Panc1 (cell line): ENCODE results near the gene NFATC1.

ENCODE experiments used
- POLR2AphosphoS5 ChIP-seq: IDR thresholded peaks from 2 replicates; pipeline ENCODE4 v1.6.1; 2012; ENCODE audit warnings: mild to moderate bottlenecking, low read depth, low read length, moderate library complexity
- TF ChIP-seq, protein P1 (sequence below): fragments of 450-650 bp; IDR thresholded peaks from 2 replicates; pipeline ENCODE4 v1.5.1; 2017; ENCODE audit warnings: mild to moderate bottlenecking
- TF ChIP-seq, protein P2 (sequence below), 2 experiments: IDR thresholded peaks; 2 replicates each; pipeline ENCODE4 v1.6.1; 2011 to 2012; ENCODE audit warnings: low read depth in 2 of 2, control low read depth in 1 of 2, low read length in 1 of 2, mild to moderate bottlenecking in 1 of 2, moderate library complexity in 1 of 2; ENCODE audit not compliant: insufficient read depth in 1 of 2

DNA sequence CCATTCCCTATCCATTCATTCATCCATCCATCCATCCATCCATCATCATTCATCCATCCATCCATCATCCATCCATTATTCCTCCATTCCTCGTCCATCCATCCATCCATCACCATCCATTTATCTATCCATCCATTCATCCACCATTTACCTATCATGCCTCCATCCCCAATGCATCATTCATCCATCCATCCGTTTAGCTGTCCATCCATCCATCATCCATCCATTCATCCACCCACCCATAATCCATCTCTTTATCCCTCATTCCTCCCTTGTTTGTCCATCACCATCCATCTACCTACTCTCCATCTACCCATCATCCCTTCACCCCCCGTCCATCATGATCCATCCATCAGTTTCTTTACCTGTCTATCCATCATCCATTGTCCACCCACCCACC, 13.6 kb downstream of the NFATC1 start:
- TF ChIP-seq, protein P1, sequence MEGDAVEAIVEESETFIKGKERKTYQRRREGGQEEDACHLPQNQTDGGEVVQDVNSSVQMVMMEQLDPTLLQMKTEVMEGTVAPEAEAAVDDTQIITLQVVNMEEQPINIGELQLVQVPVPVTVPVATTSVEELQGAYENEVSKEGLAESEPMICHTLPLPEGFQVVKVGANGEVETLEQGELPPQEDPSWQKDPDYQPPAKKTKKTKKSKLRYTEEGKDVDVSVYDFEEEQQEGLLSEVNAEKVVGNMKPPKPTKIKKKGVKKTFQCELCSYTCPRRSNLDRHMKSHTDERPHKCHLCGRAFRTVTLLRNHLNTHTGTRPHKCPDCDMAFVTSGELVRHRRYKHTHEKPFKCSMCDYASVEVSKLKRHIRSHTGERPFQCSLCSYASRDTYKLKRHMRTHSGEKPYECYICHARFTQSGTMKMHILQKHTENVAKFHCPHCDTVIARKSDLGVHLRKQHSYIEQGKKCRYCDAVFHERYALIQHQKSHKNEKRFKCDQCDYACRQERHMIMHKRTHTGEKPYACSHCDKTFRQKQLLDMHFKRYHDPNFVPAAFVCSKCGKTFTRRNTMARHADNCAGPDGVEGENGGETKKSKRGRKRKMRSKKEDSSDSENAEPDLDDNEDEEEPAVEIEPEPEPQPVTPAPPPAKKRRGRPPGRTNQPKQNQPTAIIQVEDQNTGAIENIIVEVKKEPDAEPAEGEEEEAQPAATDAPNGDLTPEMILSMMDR: no peak
- TF ChIP-seq POLR2AphosphoS5: no peak
- TF ChIP-seq, protein P2, sequence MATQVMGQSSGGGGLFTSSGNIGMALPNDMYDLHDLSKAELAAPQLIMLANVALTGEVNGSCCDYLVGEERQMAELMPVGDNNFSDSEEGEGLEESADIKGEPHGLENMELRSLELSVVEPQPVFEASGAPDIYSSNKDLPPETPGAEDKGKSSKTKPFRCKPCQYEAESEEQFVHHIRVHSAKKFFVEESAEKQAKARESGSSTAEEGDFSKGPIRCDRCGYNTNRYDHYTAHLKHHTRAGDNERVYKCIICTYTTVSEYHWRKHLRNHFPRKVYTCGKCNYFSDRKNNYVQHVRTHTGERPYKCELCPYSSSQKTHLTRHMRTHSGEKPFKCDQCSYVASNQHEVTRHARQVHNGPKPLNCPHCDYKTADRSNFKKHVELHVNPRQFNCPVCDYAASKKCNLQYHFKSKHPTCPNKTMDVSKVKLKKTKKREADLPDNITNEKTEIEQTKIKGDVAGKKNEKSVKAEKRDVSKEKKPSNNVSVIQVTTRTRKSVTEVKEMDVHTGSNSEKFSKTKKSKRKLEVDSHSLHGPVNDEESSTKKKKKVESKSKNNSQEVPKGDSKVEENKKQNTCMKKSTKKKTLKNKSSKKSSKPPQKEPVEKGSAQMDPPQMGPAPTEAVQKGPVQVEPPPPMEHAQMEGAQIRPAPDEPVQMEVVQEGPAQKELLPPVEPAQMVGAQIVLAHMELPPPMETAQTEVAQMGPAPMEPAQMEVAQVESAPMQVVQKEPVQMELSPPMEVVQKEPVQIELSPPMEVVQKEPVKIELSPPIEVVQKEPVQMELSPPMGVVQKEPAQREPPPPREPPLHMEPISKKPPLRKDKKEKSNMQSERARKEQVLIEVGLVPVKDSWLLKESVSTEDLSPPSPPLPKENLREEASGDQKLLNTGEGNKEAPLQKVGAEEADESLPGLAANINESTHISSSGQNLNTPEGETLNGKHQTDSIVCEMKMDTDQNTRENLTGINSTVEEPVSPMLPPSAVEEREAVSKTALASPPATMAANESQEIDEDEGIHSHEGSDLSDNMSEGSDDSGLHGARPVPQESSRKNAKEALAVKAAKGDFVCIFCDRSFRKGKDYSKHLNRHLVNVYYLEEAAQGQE (IDR thresholded peaks at IDR 0.05; ENCODE audit: insufficient read depth in 1 of 2, low read depth in 2 of 2, low read length in 1 of 2): no peak
